HEK293T (cell line): ENCODE measurements around the gene LRRC40.

ENCODE experiments used
- CTCF ChIA-PET: fragments of 350-600 bp; formaldehyde crosslinking; extraction: SDS; loops from one replicate; lab custom pipeline; 2021; ENCODE audit warnings: antibody characterized with exemption, inconsistent platforms; lab: Yijun Ruan, JAX
- POLR2A ChIA-PET: fragments of 350-600 bp; formaldehyde crosslinking; extraction: SDS; loops from one replicate; lab custom pipeline; 2020; ENCODE audit warnings: antibody characterized with exemption, inconsistent platforms; lab: Yijun Ruan, JAX
- DNase-seq: peaks from one replicate; pipeline ENCODE4 v3.0.0; 2012; ENCODE audit warnings: mixed read lengths; ENCODE audit errors: extremely low spot score
- TF ChIP-seq, protein P1 (sequence below): fragments of 450-650 bp; IDR thresholded peaks from 2 replicates; pipeline ENCODE4 v1.6.1; 2016

The LRRC40 gene

DNA sequence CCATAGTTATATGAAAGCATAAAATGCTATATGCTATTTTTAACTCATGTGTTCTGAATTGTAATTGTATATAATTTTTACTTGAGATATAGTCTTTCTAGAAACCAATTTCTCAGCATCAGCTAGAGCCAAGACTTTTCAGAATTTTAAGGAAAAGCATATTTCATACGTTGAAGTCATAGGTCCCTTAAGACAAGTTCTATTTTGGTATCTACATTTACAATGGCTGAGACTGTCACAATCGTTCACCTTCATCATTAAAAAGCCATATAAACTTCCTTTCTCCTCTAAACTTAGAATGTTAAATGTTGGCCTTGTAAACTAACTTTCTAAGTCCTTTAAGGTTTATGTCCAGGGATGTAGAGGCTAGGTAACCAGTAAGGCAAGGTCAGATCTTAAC is 104.1 kb downstream of the LRRC40 start:
- TF ChIP-seq, protein P1, sequence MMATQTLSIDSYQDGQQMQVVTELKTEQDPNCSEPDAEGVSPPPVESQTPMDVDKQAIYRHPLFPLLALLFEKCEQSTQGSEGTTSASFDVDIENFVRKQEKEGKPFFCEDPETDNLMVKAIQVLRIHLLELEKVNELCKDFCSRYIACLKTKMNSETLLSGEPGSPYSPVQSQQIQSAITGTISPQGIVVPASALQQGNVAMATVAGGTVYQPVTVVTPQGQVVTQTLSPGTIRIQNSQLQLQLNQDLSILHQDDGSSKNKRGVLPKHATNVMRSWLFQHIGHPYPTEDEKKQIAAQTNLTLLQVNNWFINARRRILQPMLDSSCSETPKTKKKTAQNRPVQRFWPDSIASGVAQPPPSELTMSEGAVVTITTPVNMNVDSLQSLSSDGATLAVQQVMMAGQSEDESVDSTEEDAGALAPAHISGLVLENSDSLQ: no peak
- DNase-seq: no peak
- POLR2A ChIA-PET: no interaction called here
- CTCF ChIA-PET: no interaction called here
